ENCODE data around the gene SPX. TPM values are rescaled to one million over a fixed set of nuclear protein-coding genes. Genes with fewer than 3 reads are reported as not detected.

SPX gene
- total RNA-seq, 2 experiments from 2014 or later, result not detected

DNA sequence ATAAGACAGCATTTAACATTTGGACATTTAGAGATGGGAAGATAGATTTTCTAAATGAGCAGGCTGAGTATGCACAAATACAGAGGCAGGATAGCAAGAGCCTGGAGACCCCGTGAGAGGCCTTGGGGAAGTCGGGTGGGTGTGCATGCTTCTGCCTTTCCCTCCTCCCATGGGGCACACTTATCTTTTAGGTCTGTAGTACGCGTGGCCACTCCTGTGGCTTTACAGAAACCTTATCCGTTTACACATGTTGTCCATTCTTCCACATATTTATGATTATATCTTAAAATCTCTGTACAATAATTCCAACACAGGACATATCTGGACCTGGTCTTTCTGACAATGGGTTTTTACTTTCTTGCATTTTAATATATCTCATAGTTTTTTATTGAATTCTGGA, 45.0 kb downstream of the SPX start:
- Histone ChIP-seq H3K36me3 (ENCODE audit: insufficient read depth, low read length) (no peaks in the 10 kb centered on the region), H3K9me3 (ENCODE audit: control insufficient read depth in 1 of 2, insufficient read depth in 1 of 2, low read length in 2 of 2) (no peaks in the 10 kb centered on the region), H3K27me3 (ENCODE audit: control insufficient read depth in 1 of 2, insufficient read depth in 2 of 2, low read length in 2 of 2) (no peaks in the 10 kb centered on the region), H3K4me1 (ENCODE audit: insufficient read depth, low read length) (no peaks in the 10 kb centered on the region), H3K27ac (ENCODE audit: low read depth in 1 of 2, low read length in 2 of 2) (no peak overlapping the region), H3K4me3 (ENCODE audit: low read length) (no peak overlapping the region)
- DNase-seq, result no peak
- Mint-ChIP-seq H3K27ac (no peak overlapping the region), H3K4me3 (no peak overlapping the region), H3K36me3 (ENCODE audit: low read depth) (no peaks in the 10 kb centered on the region), H3K9me3 (no peaks in the 10 kb centered on the region), H3K4me1 (ENCODE audit: low read depth) (no peaks in the 10 kb centered on the region), H3K27me3 (no peaks in the 10 kb centered on the region)
- ChIA-PET CTCF (no interaction called here), POLR2A (no interaction called here)
- TF ChIP-seq, protein P1, sequence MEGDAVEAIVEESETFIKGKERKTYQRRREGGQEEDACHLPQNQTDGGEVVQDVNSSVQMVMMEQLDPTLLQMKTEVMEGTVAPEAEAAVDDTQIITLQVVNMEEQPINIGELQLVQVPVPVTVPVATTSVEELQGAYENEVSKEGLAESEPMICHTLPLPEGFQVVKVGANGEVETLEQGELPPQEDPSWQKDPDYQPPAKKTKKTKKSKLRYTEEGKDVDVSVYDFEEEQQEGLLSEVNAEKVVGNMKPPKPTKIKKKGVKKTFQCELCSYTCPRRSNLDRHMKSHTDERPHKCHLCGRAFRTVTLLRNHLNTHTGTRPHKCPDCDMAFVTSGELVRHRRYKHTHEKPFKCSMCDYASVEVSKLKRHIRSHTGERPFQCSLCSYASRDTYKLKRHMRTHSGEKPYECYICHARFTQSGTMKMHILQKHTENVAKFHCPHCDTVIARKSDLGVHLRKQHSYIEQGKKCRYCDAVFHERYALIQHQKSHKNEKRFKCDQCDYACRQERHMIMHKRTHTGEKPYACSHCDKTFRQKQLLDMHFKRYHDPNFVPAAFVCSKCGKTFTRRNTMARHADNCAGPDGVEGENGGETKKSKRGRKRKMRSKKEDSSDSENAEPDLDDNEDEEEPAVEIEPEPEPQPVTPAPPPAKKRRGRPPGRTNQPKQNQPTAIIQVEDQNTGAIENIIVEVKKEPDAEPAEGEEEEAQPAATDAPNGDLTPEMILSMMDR (IDR thresholded peaks at IDR 0.05), result no peak
- no peak for ATAC-seq (ENCODE audit: poor library complexity)
- intact Hi-C loops (cut with DNase I, micrococcal nuclease), result no loop called here

DNA sequence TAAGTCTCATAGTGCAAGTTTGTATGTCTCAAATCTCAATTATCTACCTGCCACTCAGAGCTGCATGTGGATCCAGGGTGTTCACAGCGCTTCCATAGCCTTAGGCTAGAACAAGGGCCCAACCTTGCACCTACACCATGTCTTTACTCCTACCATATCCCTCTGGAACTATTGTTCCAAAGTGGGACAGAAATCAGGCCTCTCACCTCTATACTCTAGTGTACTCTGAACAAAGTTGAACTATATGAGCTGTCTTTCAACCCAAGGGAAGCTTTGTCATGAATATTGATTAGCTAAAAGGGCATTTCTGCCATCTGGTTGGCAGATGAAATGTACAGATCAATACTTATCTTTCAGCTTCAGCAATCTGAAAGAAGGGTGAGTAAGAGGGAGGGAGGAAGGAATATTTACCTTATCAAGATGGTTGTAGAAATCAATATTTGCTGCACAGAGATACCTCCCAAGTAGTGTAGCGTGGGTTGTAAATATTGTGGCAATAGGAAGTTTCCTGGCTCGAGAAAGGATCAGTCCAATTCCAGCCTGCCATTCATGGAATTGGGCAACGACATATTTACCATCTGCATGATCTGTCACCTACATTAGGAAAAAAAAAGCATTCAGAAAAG, 47.8 kb downstream of the SPX start:
- Histone ChIP-seq H3K9me3 (ENCODE audit: control insufficient read depth in 1 of 2, insufficient read depth in 1 of 2, low read length in 2 of 2) (no peaks in the 10 kb centered on the region), H3K27ac (ENCODE audit: low read depth in 1 of 2, low read length in 2 of 2) (no peak overlapping the region), H3K4me3 (ENCODE audit: low read length) (no peak overlapping the region), H3K27me3 (ENCODE audit: control insufficient read depth in 1 of 2, insufficient read depth in 2 of 2, low read length in 2 of 2) (no peaks in the 10 kb centered on the region), H3K4me1 (ENCODE audit: insufficient read depth, low read length) (no peaks in the 10 kb centered on the region), H3K36me3 (ENCODE audit: insufficient read depth, low read length) (no peaks in the 10 kb centered on the region)
- DNase-seq (no peak), ATAC-seq (ENCODE audit: poor library complexity) (no peak)
- H3K9me3 Mint-ChIP-seq, result no peaks in the 10 kb centered on the region
- H3K27me3 Mint-ChIP-seq, result no peaks in the 10 kb centered on the region
- H3K36me3 Mint-ChIP-seq (ENCODE audit: low read depth), result no peaks in the 10 kb centered on the region
- H3K27ac Mint-ChIP-seq, result no peak overlapping the region
- H3K4me1 Mint-ChIP-seq (ENCODE audit: low read depth), result no peaks in the 10 kb centered on the region
- TF ChIP-seq, protein P1 (IDR thresholded peaks at IDR 0.05), result no peak
- ChIA-PET CTCF (no interaction called here), POLR2A (no interaction called here)
- intact Hi-C loops (cut with DNase I, micrococcal nuclease), result no loop called here
- no peak overlapping the region for H3K4me3 Mint-ChIP-seq

DNA sequence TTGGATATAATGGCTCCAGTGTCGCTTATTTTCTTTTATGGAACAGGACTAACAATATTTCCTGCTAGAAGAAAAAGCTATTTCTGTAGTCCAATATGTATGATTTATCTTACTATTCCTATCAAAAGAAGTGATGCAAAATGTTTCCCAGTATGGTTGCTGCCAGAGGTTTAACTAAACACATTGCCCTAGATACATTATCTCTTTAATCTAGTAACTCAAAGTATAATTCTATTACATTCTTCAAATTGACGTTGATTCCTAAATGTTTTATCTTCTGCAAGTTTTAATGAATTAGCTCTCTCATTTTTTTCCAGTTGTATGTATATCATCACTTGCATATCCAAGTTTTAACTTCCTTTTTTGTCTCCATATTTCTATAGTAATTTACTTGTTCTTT, 50.3 kb downstream of the SPX start:
- TF ChIP-seq, protein P1 (IDR thresholded peaks at IDR 0.05), result no peak
- intact Hi-C loops (cut with DNase I, micrococcal nuclease), result no loop called here
- H3K4me1 ChIP-seq (ENCODE audit: insufficient read depth, low read length), result no peaks in the 10 kb centered on the region
- no peaks in the 10 kb centered on the region for H3K36me3 ChIP-seq (ENCODE audit: insufficient read depth, low read length)
- ATAC-seq (ENCODE audit: poor library complexity) (no peak), DNase-seq (no peak)
- ChIA-PET CTCF (no interaction called here), POLR2A (no interaction called here)
- H3K9me3 ChIP-seq (ENCODE audit: control insufficient read depth in 1 of 2, insufficient read depth in 1 of 2, low read length in 2 of 2), result no peaks in the 10 kb centered on the region
- Mint-ChIP-seq H3K27ac (no peak overlapping the region), H3K4me3 (no peak overlapping the region), H3K36me3 (ENCODE audit: low read depth) (no peaks in the 10 kb centered on the region), H3K9me3 (no peaks in the 10 kb centered on the region), H3K27me3 (peaks cover under 1% of the 10 kb centered on the region), H3K4me1 (ENCODE audit: low read depth) (no peaks in the 10 kb centered on the region)
- no peaks in the 10 kb centered on the region for H3K27me3 ChIP-seq (ENCODE audit: control insufficient read depth in 1 of 2, insufficient read depth in 2 of 2, low read length in 2 of 2)
- H3K27ac ChIP-seq (ENCODE audit: low read depth in 1 of 2, low read length in 2 of 2), result no peak overlapping the region
- H3K4me3 ChIP-seq (ENCODE audit: low read length), result no peak overlapping the region
